Fibroblast of skin of back (primary cell): ENCODE measurements around the gene DLST. TPM values are rescaled to one million over a fixed set of nuclear protein-coding genes. Genes with fewer than 3 reads are reported as not detected.

Experiments used
- DNase-seq: peaks from one replicate; pipeline ENCODE4 v3.0.0-alpha.2; 2013
- polyA plus RNA-seq, 2 experiments: library from polyadenylated mRNA; unstranded; fragments of 120-200 nt; gene quantifications; one replicate each; pipeline ENCODE4 v1.2.1, GENCODE V29; 2013; ENCODE audit not compliant: insufficient read length in 2 of 2

DLST gene
- polyA plus RNA-seq (2013, experiment 1 of 2; ENCODE audit: insufficient read length) = 81.7 TPM
- 66.9 TPM for polyA plus RNA-seq (2013, experiment 2 of 2; ENCODE audit: insufficient read length)

- DNase-seq = peak; percentile 86
Observed at GRCh38 chr14:74881431-74882102, at the start of gene DLST. TSS of gene DLST (plus strand) at chr14:74881916. CDS start at chr14:74881954, 38 bp downstream.

GRCh38 chr14:74832849-74833248 is 48.9 kb upstream of the DLST start:
- DNase-seq = no peak

- DNase-seq = peak; percentile 36
Observed at GRCh38 chr14:74834692-74835392, 46.9 kb upstream of the DLST start.

- no peak for DNase-seq
Observed at GRCh38 chr14:74835645-74836250, 46.0 kb upstream of the DLST start.

- no peak for DNase-seq
Observed at GRCh38 chr14:74836251-74836960, 45.3 kb upstream of the DLST start.

GRCh38 chr14:74838166-74838565 is 43.5 kb upstream of the DLST start:
- no peak for DNase-seq

GRCh38 chr14:74840603-74841030 is 41.1 kb upstream of the DLST start:
- DNase-seq = no peak

GRCh38 chr14:74841230-74842207 is 40.2 kb upstream of the DLST start:
- no peak for DNase-seq

GRCh38 chr14:74843653-74844052 is 38.1 kb upstream of the DLST start:
- DNase-seq = peak; percentile 88

- DNase-seq = peak; percentile 69
Observed at GRCh38 chr14:74846168-74846567, 35.5 kb upstream of the DLST start.

- peak; percentile 81 for DNase-seq
Observed at GRCh38 chr14:74846968-74847665, 34.6 kb upstream of the DLST start.

GRCh38 chr14:74848768-74849167 is 32.9 kb upstream of the DLST start:
- no peak for DNase-seq

GRCh38 chr14:74852922-74853530 is 28.7 kb upstream of the DLST start:
- DNase-seq = peak; percentile 68

GRCh38 chr14:74853581-74853980 is 28.1 kb upstream of the DLST start:
- DNase-seq = no peak

GRCh38 chr14:74855021-74855420 is 26.7 kb upstream of the DLST start:
- no peak for DNase-seq

- no peak for DNase-seq
Observed at GRCh38 chr14:74855945-74856344, 25.8 kb upstream of the DLST start.

- no peak for DNase-seq
Observed at GRCh38 chr14:74856366-74856765, 25.4 kb upstream of the DLST start.

- DNase-seq = no peak
Observed at GRCh38 chr14:74858022-74858421, 23.7 kb upstream of the DLST start.

- DNase-seq = peak; percentile 34
Observed at GRCh38 chr14:74859757-74860552, 21.8 kb upstream of the DLST start.
